ENCODE data around the gene EXOSC3. TPM values are rescaled to one million over a fixed set of nuclear protein-coding genes. Genes with fewer than 3 reads are reported as not detected.
"Not testable (repeated sequence)": the region's sequence is repeated elsewhere in the genome, so short reads cannot be mapped to it uniquely, and the experiment has no call there.

The EXOSC3 gene
- total RNA-seq, result 25.4 and 28.5 TPM in 2 replicates
- 43.1 and 48.1 TPM in 2 replicates for polyA plus RNA-seq

- DNase-seq (ENCODE audit: low spot score), result peak; percentile 94
- H3K27ac ChIP-seq, result peak within 1 kb of the TSS; percentile 75
- H3K4me3 ChIP-seq, result peak within 1 kb of the TSS; percentile 93
- H3K4me1 ChIP-seq (ENCODE audit: insufficient read depth), result peaks cover 8% of the 10 kb centered on the region
- H3K79me2 ChIP-seq, result peaks cover 25% of the 10 kb centered on the region
- H2AFZ ChIP-seq, result peak within 1 kb of the TSS; percentile 91
- no peak for TF ChIP-seq EZH2phosphoT487 (IDR thresholded peaks at IDR 0.05; ENCODE audit: low read depth, severe bottlenecking, unreplicated experiment)
- TF ChIP-seq CTCF (IDR thresholded peaks at IDR 0.05; ENCODE audit: poor library complexity), result peak; percentile 18
- 2% methylated on average over 68 of the region's 73 CpGs for WGBS (ENCODE audit: low lambda C conversion rate, missing lambda C conversion rate)
- no peaks in the 10 kb centered on the region for H3K9me3 ChIP-seq (ENCODE audit: low read depth)
- H3K27me3 ChIP-seq, result no peaks in the 10 kb centered on the region
- H3K4me2 ChIP-seq, result peak within 1 kb of the TSS; percentile 89
- no peaks in the 10 kb centered on the region for H3K9me2 ChIP-seq (replicated peaks; ENCODE audit: insufficient read depth)
- no peaks in the 10 kb centered on the region for H4K20me1 ChIP-seq (ENCODE audit: insufficient read depth, poor library complexity, severe bottlenecking)
- H3K36me3 ChIP-seq (replicated peaks; ENCODE audit: insufficient read depth, low read depth), result no peaks in the 10 kb centered on the region
Measured at GRCh38 chr9:37784616-37785483, at the start of gene EXOSC3. EXOSC3 (minus strand) TSS chr9:37785064; CDS start chr9:37785044, 20 bp downstream.

GRCh38 chr9:37827483-37828165 lies 42.8 kb upstream of the EXOSC3 start:
- H3K4me1 ChIP-seq (ENCODE audit: insufficient read depth), result no peaks in the 10 kb centered on the region
- peaks cover 5% of the 10 kb centered on the region for H3K36me3 ChIP-seq (replicated peaks; ENCODE audit: insufficient read depth, low read depth)
- H2AFZ ChIP-seq, result no peak overlapping the region
- no peaks in the 10 kb centered on the region for H4K20me1 ChIP-seq (ENCODE audit: insufficient read depth, poor library complexity, severe bottlenecking)
- DNase-seq (ENCODE audit: low spot score), result no peak
- peaks cover 6% of the 10 kb centered on the region for H3K79me2 ChIP-seq
- 93% methylated on average over 4 of the region's 4 CpGs for WGBS (ENCODE audit: low lambda C conversion rate, missing lambda C conversion rate)
- H3K4me3 ChIP-seq, result no peak overlapping the region
- TF ChIP-seq EZH2phosphoT487 (IDR thresholded peaks at IDR 0.05; ENCODE audit: low read depth, severe bottlenecking, unreplicated experiment), result no peak
- no peak for TF ChIP-seq EZH2 (IDR thresholded peaks at IDR 0.05; ENCODE audit: borderline replicate concordance)
- TF ChIP-seq CTCF (IDR thresholded peaks at IDR 0.05; ENCODE audit: poor library complexity), result no peak
- H3K9me2 ChIP-seq (replicated peaks; ENCODE audit: insufficient read depth), result no peaks in the 10 kb centered on the region
- no peaks in the 10 kb centered on the region for H3K9me3 ChIP-seq (ENCODE audit: low read depth)
- no peaks in the 10 kb centered on the region for H3K27me3 ChIP-seq
- H3K27ac ChIP-seq, result no peak overlapping the region
- H3K4me2 ChIP-seq, result no peak overlapping the region

GRCh38 chr9:37825174-37825573 lies 40.3 kb upstream of the EXOSC3 start:
- not testable (repeated sequence) for H3K27ac ChIP-seq; H3K36me3 ChIP-seq (replicated peaks; ENCODE audit: insufficient read depth, low read depth); H3K4me2 ChIP-seq; H4K20me1 ChIP-seq (ENCODE audit: insufficient read depth, poor library complexity, severe bottlenecking); H3K9me2 ChIP-seq (replicated peaks; ENCODE audit: insufficient read depth); DNase-seq (ENCODE audit: low spot score); H3K4me1 ChIP-seq (ENCODE audit: insufficient read depth); H3K4me3 ChIP-seq; H3K27me3 ChIP-seq; H2AFZ ChIP-seq; H3K9me3 ChIP-seq (ENCODE audit: low read depth)
- H3K79me2 ChIP-seq, result peaks cover 10% of the 10 kb centered on the region
- 98% methylated on average over 2 of the region's 2 CpGs for WGBS (ENCODE audit: low lambda C conversion rate, missing lambda C conversion rate)

- TF ChIP-seq CTCF (IDR thresholded peaks at IDR 0.05; ENCODE audit: poor library complexity) (no peak), EZH2phosphoT487 (IDR thresholded peaks at IDR 0.05; ENCODE audit: low read depth, severe bottlenecking, unreplicated experiment) (no peak), EZH2 (IDR thresholded peaks at IDR 0.05; ENCODE audit: borderline replicate concordance) (no peak)
Measured at GRCh38 chr9:37820142-37820541, 35.3 kb upstream of the EXOSC3 start.

More at GRCh38 chr9:37820142-37820541, 35.3 kb upstream of the EXOSC3 start:
- DNase-seq (ENCODE audit: low spot score), result no peak
- H3K79me2 ChIP-seq, result peaks cover 40% of the 10 kb centered on the region
- H2AFZ ChIP-seq, result no peak overlapping the region
- H3K36me3 ChIP-seq (replicated peaks; ENCODE audit: insufficient read depth, low read depth), result peaks cover 5% of the 10 kb centered on the region
- H3K27ac ChIP-seq, result no peak overlapping the region
- no peaks in the 10 kb centered on the region for H3K9me3 ChIP-seq (ENCODE audit: low read depth)
- peaks cover 2% of the 10 kb centered on the region for H4K20me1 ChIP-seq (ENCODE audit: insufficient read depth, poor library complexity, severe bottlenecking)
- H3K27me3 ChIP-seq, result no peaks in the 10 kb centered on the region
- H3K4me2 ChIP-seq, result no peak overlapping the region
- no peak overlapping the region for H3K4me3 ChIP-seq
- H3K9me2 ChIP-seq (replicated peaks; ENCODE audit: insufficient read depth), result no peaks in the 10 kb centered on the region
- WGBS (ENCODE audit: low lambda C conversion rate, missing lambda C conversion rate), result 94% methylated on average over 5 of the region's 5 CpGs
- H3K4me1 ChIP-seq (ENCODE audit: insufficient read depth), result no peaks in the 10 kb centered on the region
